ENCODE data around the gene FAAP20.

- TF ChIP-seq CTCF (IDR thresholded peaks at IDR 0.05; ENCODE audit: borderline replicate concordance, extremely low read depth, low read length, poor library complexity, severe bottlenecking) (no peak), EZH2 (IDR thresholded peaks at IDR 0.05; ENCODE audit: borderline replicate concordance, low read depth, low read length, severe bottlenecking) (no peak)
Measured at GRCh38 chr1:2209400-2210083, 15.0 kb upstream of the FAAP20 start.

Data from DND-41 (cell line).